Mesenchymal stem cell (in vitro differentiated cells and primary cell): ENCODE data around the gene DENND2A.

Experiments used
- DNase-seq: peaks from one replicate; pipeline ENCODE4 v3.0.0-alpha.2; 2013
- H2AFZ ChIP-seq: one replicate; pipeline ENCODE4 v1.6.1; 2013; ENCODE audit warnings: low read depth, mild to moderate bottlenecking, control low read depth, inconsistent platforms, low read length, moderate library complexity
- H2AK5ac ChIP-seq: 2 replicates; pipeline ENCODE4 v1.6.1; 2013; ENCODE audit warnings: low read length, moderate library complexity, mild to moderate bottlenecking, inconsistent platforms; ENCODE audit not compliant: severe bottlenecking
- H2BK120ac ChIP-seq: one replicate; pipeline ENCODE4 v1.6.1; 2013; ENCODE audit warnings: low read depth, mild to moderate bottlenecking, inconsistent platforms, low read length, moderate library complexity
- H2BK12ac ChIP-seq, 2 experiments: one replicate each; pipeline ENCODE4 v1.6.1; 2013; ENCODE audit warnings: inconsistent platforms in 2 of 2, low read length in 2 of 2, mild to moderate bottlenecking in 2 of 2, moderate library complexity in 2 of 2, control low read depth in 1 of 2
- H2BK15ac ChIP-seq: one replicate; pipeline ENCODE4 v1.6.1; 2013; ENCODE audit warnings: mild to moderate bottlenecking, low read depth, inconsistent platforms; ENCODE audit not compliant: poor library complexity, severe bottlenecking
- H2BK5ac ChIP-seq: 2 replicates; pipeline ENCODE4 v1.6.1; 2013; ENCODE audit warnings: low read depth, mild to moderate bottlenecking, low read length, control low read depth, inconsistent platforms; ENCODE audit not compliant: poor library complexity, severe bottlenecking
- H3K14ac ChIP-seq, 2 experiments: one replicate each; pipeline ENCODE4 v1.6.1; 2013; ENCODE audit warnings: inconsistent platforms in 2 of 2, low read length in 2 of 2, control low read depth in 1 of 2, mild to moderate bottlenecking in 1 of 2, moderate library complexity in 1 of 2
- H3K18ac ChIP-seq, 2 experiments: one replicate each; pipeline ENCODE4 v1.6.1; 2013; ENCODE audit warnings: inconsistent platforms in 2 of 2, low read length in 2 of 2, control low read depth in 1 of 2, low read depth in 1 of 2, mild to moderate bottlenecking in 1 of 2
- H3K23ac ChIP-seq, 2 experiments: one replicate each; pipeline ENCODE4 v1.6.1; 2013; ENCODE audit warnings: inconsistent platforms in 2 of 2, low read length in 2 of 2, mild to moderate bottlenecking in 2 of 2, moderate library complexity in 2 of 2, control low read depth in 1 of 2
- H3K27ac ChIP-seq: 2 replicates; pipeline ENCODE4 v1.5.1; 2013; ENCODE audit warnings: mild to moderate bottlenecking, moderate library complexity, low read length, control low read depth, inconsistent platforms; ENCODE audit not compliant: poor library complexity, severe bottlenecking
- H3K27me3 ChIP-seq, 2 experiments: 2 replicates each; pipeline versions ENCODE4 v1.6.1 to v1.7.0; 2013; ENCODE audit warnings: low read length in 2 of 2, mild to moderate bottlenecking in 2 of 2, moderate library complexity in 2 of 2, control low read depth in 1 of 2, inconsistent platforms in 1 of 2; ENCODE audit not compliant: control insufficient read depth in 1 of 2, insufficient read depth in 1 of 2
- H3K36me3 ChIP-seq, 2 experiments: 2 replicates each; pipeline versions ENCODE4 v1.6.1 to v1.7.0; 2013; ENCODE audit warnings: low read length in 2 of 2, control low read depth in 1 of 2, inconsistent platforms in 1 of 2, low read depth in 1 of 2, mild to moderate bottlenecking in 1 of 2; ENCODE audit not compliant: insufficient read depth in 2 of 2, control insufficient read depth in 1 of 2
- H3K4ac ChIP-seq, 2 experiments: one replicate each; pipeline ENCODE4 v1.6.1; 2013; ENCODE audit warnings: inconsistent platforms in 2 of 2, low read length in 2 of 2, mild to moderate bottlenecking in 2 of 2, moderate library complexity in 2 of 2, control low read depth in 1 of 2, low read depth in 1 of 2
- H3K4me1 ChIP-seq: 2 replicates; pipeline ENCODE4 v1.6.1; 2013; ENCODE audit warnings: low read depth, low read length, control low read depth; ENCODE audit not compliant: control insufficient read depth, insufficient read depth
- H3K4me2 ChIP-seq: 2 replicates; pipeline ENCODE4 v1.6.1; 2013; ENCODE audit warnings: low read length, mild to moderate bottlenecking, inconsistent platforms; ENCODE audit not compliant: poor library complexity, severe bottlenecking
- H3K4me3 ChIP-seq, 2 experiments: 2 replicates each; pipeline versions ENCODE4 v1.5.1 to v1.7.0; 2013; ENCODE audit warnings: low read length in 2 of 2, mild to moderate bottlenecking in 2 of 2, control low read depth in 1 of 2, low read depth in 1 of 2; ENCODE audit not compliant: insufficient read depth in 1 of 2
- H3K79me1 ChIP-seq: replicated peaks from 2 replicates; pipeline ENCODE4 v1.6.1; 2013; ENCODE audit warnings: mild to moderate bottlenecking, control low read depth, low read length, inconsistent platforms; ENCODE audit not compliant: poor library complexity, severe bottlenecking
- H3K9ac ChIP-seq: 2 replicates; pipeline ENCODE4 v1.7.0; 2013; ENCODE audit warnings: mild to moderate bottlenecking, low read length, moderate library complexity
- H3K9me3 ChIP-seq: 2 replicates; pipeline ENCODE4 v1.7.0; 2013; ENCODE audit warnings: mild to moderate bottlenecking, low read length; ENCODE audit not compliant: control insufficient read depth
- H4K8ac ChIP-seq: one replicate; pipeline ENCODE4 v1.6.1; 2013; ENCODE audit warnings: inconsistent platforms, mild to moderate bottlenecking, low read length, moderate library complexity
- H4K91ac ChIP-seq: one replicate; pipeline ENCODE4 v1.6.1; 2013; ENCODE audit warnings: mild to moderate bottlenecking, low read length, inconsistent platforms
- WGBS: methylation state at CpG from one replicate; pipeline ENCODE4 v1.1.7; 2013; ENCODE audit warnings: mixed read lengths; 5-methylcytosine and 5-hydroxymethylcytosine counted together

Gene DENND2A

DNA sequence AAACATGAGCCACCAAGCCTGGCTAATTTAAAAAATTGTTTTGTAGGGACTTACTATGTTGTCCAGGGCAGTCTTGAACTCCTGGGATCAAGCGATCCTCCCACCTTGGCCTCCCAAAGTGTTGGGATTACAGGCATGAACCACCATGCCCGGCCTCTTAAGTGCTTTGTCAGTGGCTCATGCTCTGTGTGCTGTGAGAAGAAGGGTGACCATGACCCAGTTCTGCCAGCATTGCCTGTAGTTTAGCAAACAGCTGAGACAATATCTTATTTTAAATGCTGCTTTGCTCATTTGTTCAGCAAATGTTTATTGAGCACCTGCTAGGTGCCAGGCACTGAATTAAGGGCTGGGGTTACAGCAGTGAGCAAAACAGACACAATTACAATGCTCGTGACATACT is 41.2 kb upstream of the DENND2A start:
- Histone ChIP-seq H4K8ac (no peak overlapping the region), H3K4me1 (peaks cover 1% of the 10 kb centered on the region), H2AFZ (no peak overlapping the region), H3K4ac (no peak overlapping the region), H2BK5ac (no peak overlapping the region), H3K23ac (no peak overlapping the region), H3K27ac (no peak overlapping the region), H2AK5ac (no peak overlapping the region), H2BK15ac (no peak overlapping the region), H3K18ac (no peak overlapping the region), H3K79me1 (peaks cover 12% of the 10 kb centered on the region), H3K36me3 (peaks cover 43 to 58% of the 10 kb centered on the region in 2 experiments), H3K9ac (no peak overlapping the region), H3K9me3 (no peaks in the 10 kb centered on the region), H3K14ac (no peak overlapping the region), H3K27me3 (no peaks in the 10 kb centered on the region), H2BK120ac (no peak overlapping the region), H3K4me2 (no peak overlapping the region), H2BK12ac (no peak overlapping the region), H3K4me3 (no peak overlapping the region), H4K91ac (no peak overlapping the region)
- 98% methylated on average over 3 of the region's 3 CpGs for WGBS
- no peak for DNase-seq

DNA sequence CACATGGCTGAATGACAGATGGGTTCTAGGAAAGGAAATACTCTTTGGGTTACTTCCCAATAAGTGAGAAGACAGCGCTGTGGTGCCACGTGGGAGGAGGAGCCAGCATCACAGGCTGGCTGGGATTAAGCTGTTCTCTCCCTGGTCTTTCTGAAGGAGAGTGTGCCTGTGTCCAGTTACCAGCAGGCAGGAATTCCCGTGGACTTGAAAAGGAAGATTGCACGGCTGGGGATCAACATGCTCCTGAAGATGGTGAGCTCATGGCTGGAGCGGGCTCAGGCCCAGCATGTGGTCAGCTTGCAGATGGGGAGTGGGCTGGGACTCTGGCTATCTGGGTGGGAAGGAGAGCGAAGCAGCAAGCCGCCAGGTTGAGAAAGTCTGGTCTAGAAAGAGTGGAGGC is 40.3 kb upstream of the DENND2A start:
- Histone ChIP-seq H3K14ac (no peak overlapping the region), H3K4ac (no peak overlapping the region), H3K18ac (no peak overlapping the region), H3K9me3 (no peaks in the 10 kb centered on the region), H2BK5ac (no peak overlapping the region), H3K36me3 (peaks cover 42 to 64% of the 10 kb centered on the region in 2 experiments), H2BK120ac (no peak overlapping the region), H3K9ac (no peak overlapping the region), H3K79me1 (peaks cover 12% of the 10 kb centered on the region), H2AFZ (no peak overlapping the region), H3K27ac (no peak overlapping the region), H4K91ac (no peak overlapping the region), H2AK5ac (no peak overlapping the region), H3K4me2 (no peak overlapping the region), H2BK12ac (no peak overlapping the region), H4K8ac (no peak overlapping the region), H3K27me3 (no peaks in the 10 kb centered on the region), H3K4me3 (no peak overlapping the region), H2BK15ac (no peak overlapping the region), H3K23ac (no peak overlapping the region), H3K4me1 (peaks cover 1% of the 10 kb centered on the region)
- WGBS, result 85% methylated on average over 6 of the region's 7 CpGs
- DNase-seq, result no peak

DNA sequence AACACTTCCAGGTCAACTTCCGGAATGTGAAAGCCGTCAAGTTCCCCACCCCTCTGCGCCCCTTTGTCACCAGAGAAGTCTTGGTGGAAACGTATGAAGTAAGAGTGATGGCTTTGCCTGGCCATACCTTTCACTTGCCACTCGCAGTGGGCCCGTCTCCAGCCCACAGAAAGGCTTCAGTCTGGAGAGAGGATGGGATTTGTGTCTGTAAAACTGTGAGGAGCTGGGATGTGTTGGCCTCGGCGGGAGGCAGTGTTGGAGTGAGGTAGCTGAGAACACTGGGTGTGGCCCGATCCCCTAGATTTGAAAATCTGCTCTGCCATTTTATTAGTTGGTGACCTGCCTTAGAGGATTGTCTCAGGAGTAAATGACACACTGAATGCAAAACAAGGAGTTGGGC is 38.6 kb upstream of the DENND2A start:
- Histone ChIP-seq H3K27ac (no peak overlapping the region), H3K27me3 (no peaks in the 10 kb centered on the region), H2BK120ac (no peak overlapping the region), H2AK5ac (no peak overlapping the region), H3K4me2 (no peak overlapping the region), H3K4me3 (peak overlapping the region in 1 of 2 experiments; percentile 23), H3K79me1 (peaks cover 12% of the 10 kb centered on the region), H2BK12ac (no peak overlapping the region), H3K4me1 (peaks cover 5% of the 10 kb centered on the region), H3K4ac (no peak overlapping the region), H3K23ac (no peak overlapping the region), H4K8ac (no peak overlapping the region), H4K91ac (no peak overlapping the region), H3K9ac (no peak overlapping the region), H3K9me3 (no peaks in the 10 kb centered on the region), H3K36me3 (peaks cover 30 to 58% of the 10 kb centered on the region in 2 experiments), H2BK15ac (no peak overlapping the region), H2BK5ac (no peak overlapping the region), H3K18ac (no peak overlapping the region), H3K14ac (no peak overlapping the region), H2AFZ (no peak overlapping the region)
- 97% methylated on average over 9 of the region's 9 CpGs for WGBS
- DNase-seq, result no peak

DNA sequence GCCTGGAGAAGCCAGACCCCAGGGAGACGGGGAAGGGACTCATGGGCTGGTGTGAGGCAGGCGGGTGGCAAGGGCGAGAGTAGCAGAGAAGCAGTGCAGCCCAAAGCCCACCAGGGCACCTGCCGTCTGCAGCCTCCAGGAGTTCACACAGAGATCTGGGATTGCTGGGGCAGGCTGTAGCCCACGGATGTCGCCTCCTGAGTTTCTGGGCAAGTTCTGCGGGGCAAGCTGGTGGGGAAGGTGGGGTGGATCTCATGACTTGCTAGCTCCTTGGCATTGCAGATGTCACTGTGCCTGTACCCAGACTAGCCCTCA is 38.2 kb upstream of the DENND2A start:
- H2AFZ ChIP-seq, result no peak overlapping the region
- H3K4ac ChIP-seq, result no peak overlapping the region
- H3K9me3 ChIP-seq, result no peaks in the 10 kb centered on the region
- H3K14ac ChIP-seq, result no peak overlapping the region
- H3K9ac ChIP-seq, result no peak overlapping the region
- H2AK5ac ChIP-seq, result no peak overlapping the region
- H4K8ac ChIP-seq, result no peak overlapping the region
- H3K23ac ChIP-seq, result no peak overlapping the region
- no peak overlapping the region for H2BK5ac ChIP-seq
- no peak overlapping the region for H3K4me2 ChIP-seq
- peaks cover 9% of the 10 kb centered on the region for H3K4me1 ChIP-seq
- peaks cover 29 to 54% of the 10 kb centered on the region in 2 experiments for H3K36me3 ChIP-seq
- 93% methylated on average over 7 of the region's 7 CpGs for WGBS
- no peak overlapping the region for H3K4me3 ChIP-seq
- H3K79me1 ChIP-seq, result peaks cover 13% of the 10 kb centered on the region
- DNase-seq, result no peak
- H3K27me3 ChIP-seq, result no peaks in the 10 kb centered on the region
- no peak overlapping the region for H3K18ac ChIP-seq
- H4K91ac ChIP-seq, result no peak overlapping the region
- H2BK120ac ChIP-seq, result no peak overlapping the region
- no peak overlapping the region for H2BK12ac ChIP-seq
- H3K27ac ChIP-seq, result no peak overlapping the region
- H2BK15ac ChIP-seq, result no peak overlapping the region
